Small intestine (tissue), 7 donors: ENCODE data around the gene NF1. TPM values are rescaled to one million over a fixed set of nuclear protein-coding genes. Genes with fewer than 3 reads are reported as not detected.
"Not testable (repeated sequence)": the region's sequence is repeated elsewhere in the genome, so short reads cannot be mapped to it uniquely, and the experiment has no call there.

Source experiments
- DNase-seq, 2 donors: peaks; one replicate each; pipeline versions ENCODE4 v3.0.0 to v3.0.0-alpha.2; 2013
- FAIRE-seq: peaks from 2 replicates; lab custom pipeline; 2012; peaks lifted over from hg19 to GRCh38; lab: Jason Lieb, UNC
- H3K27ac ChIP-seq, 3 donors: one replicate each; pipeline ENCODE4 v1.5.1; 2013; ENCODE audit warnings: low read length in 2 of 3, mild to moderate bottlenecking in 2 of 3, control low read depth in 1 of 3, inconsistent platforms in 1 of 3, low read depth in 1 of 3, moderate library complexity in 1 of 3
- H3K27me3 ChIP-seq, 3 donors: one replicate each; pipeline ENCODE4 v1.6.1; 2013; ENCODE audit warnings: low read length in 3 of 3, inconsistent platforms in 1 of 3; ENCODE audit not compliant: control insufficient read depth in 3 of 3, insufficient read depth in 3 of 3
- H3K36me3 ChIP-seq, 3 donors: one replicate each; pipeline ENCODE4 v1.6.1; 2013; ENCODE audit warnings: low read length in 3 of 3, inconsistent platforms in 1 of 3, low read depth in 1 of 3, mild to moderate bottlenecking in 1 of 3, moderate library complexity in 1 of 3; ENCODE audit not compliant: control insufficient read depth in 3 of 3, insufficient read depth in 2 of 3
- H3K4me1 ChIP-seq, 3 donors: one replicate each; pipeline ENCODE4 v1.6.1; 2013; ENCODE audit warnings: low read length in 2 of 3, inconsistent platforms in 1 of 3, low read depth in 1 of 3, mild to moderate bottlenecking in 1 of 3, moderate library complexity in 1 of 3; ENCODE audit not compliant: control insufficient read depth in 3 of 3, insufficient read depth in 2 of 3
- H3K4me3 ChIP-seq, 3 donors: one replicate each; pipeline ENCODE4 v1.5.1; 2013; ENCODE audit warnings: low read length in 3 of 3, control low read depth in 1 of 3, inconsistent platforms in 1 of 3, low read depth in 1 of 3, mild to moderate bottlenecking in 1 of 3, moderate library complexity in 1 of 3
- H3K9me3 ChIP-seq, 2 donors: one replicate each; pipeline ENCODE4 v1.6.1; 2013; ENCODE audit warnings: low read depth in 1 of 2, low read length in 1 of 2; ENCODE audit not compliant: control insufficient read depth in 2 of 2, insufficient read depth in 1 of 2
- WGBS, 3 donors: extraction: QIAGEN DNeasy Blood & Tissue Kit; methylation state at CpG; one replicate each; pipeline ENCODE4 v1.1.7; 2013; 5-methylcytosine and 5-hydroxymethylcytosine counted together
- polyA plus RNA-seq, 4 donors: library from polyadenylated mRNA; stranded (reverse) in 3 of 4; unstranded in 1 of 4; fragments of 200-250 nt in 3 of 4; fragments of 120-200 nt in 1 of 4; gene quantifications; one replicate each; pipeline versions ENCODE4 v1.2.1 to v1.2.3, GENCODE V29; 2013
- donor health status: healthy with polysubstance abuse.
- donor health status: control.
- donor health status: control.
- donor health status: Bipolar disorder and iron deficiency.
- donor health status: healthy.

Gene NF1
- polyA plus RNA-seq, 4 donors, result 7.7 to 27.3 (median 9.5) TPM

- Histone ChIP-seq H3K4me3 (no peak overlapping the region), H3K4me1 (peaks cover 0 to 3% (median 0%) of the 10 kb centered on the region in 3 donors), H3K36me3 (peaks cover 0 to 9% (median 2%) of the 10 kb centered on the region in 3 donors), H3K27ac (no peak overlapping the region), H3K27me3 (no peaks in the 10 kb centered on the region), H3K9me3 (no peaks in the 10 kb centered on the region)
- no peak for FAIRE-seq
- DNase-seq, result no peak
- WGBS, 3 donors, result 96 to 97% (median 96%) methylated on average over 3 of the region's 3 CpGs
These were observed 165.4 kb downstream of the NF1 start for GRCh38 chr17:31260151-31260550.

GRCh38 chr17:31261601-31262000 lies 166.8 kb downstream of the NF1 start:
- Histone ChIP-seq H3K27ac (no peak overlapping the region), H3K4me3 (no peak overlapping the region), H3K36me3 (peaks cover 0 to 9% (median 6%) of the 10 kb centered on the region in 3 donors), H3K27me3 (no peaks in the 10 kb centered on the region), H3K4me1 (peaks cover 0 to 3% (median 0%) of the 10 kb centered on the region in 3 donors), H3K9me3 (no peaks in the 10 kb centered on the region)
- DNase-seq (peak; percentile 60 to 79), FAIRE-seq (no peak)
- 9 to 47% (median 38%) methylated on average over 1 of the region's 1 CpG for WGBS, 3 donors

GRCh38 chr17:31262923-31263322 lies 168.1 kb downstream of the NF1 start:
- DNase-seq, H3K4me1 ChIP-seq, H3K27me3 ChIP-seq, H3K4me3 ChIP-seq, FAIRE-seq, H3K9me3 ChIP-seq, H3K36me3 ChIP-seq, H3K27ac ChIP-seq: not testable (repeated sequence)
- 95 to 100% (median 100%) methylated on average over 1 of the region's 1 CpG for WGBS, 3 donors

- H3K9me3 ChIP-seq, result no peaks in the 10 kb centered on the region
- H3K27me3 ChIP-seq, result no peaks in the 10 kb centered on the region
- DNase-seq (no peak), FAIRE-seq (no peak)
- H3K36me3 ChIP-seq, result peaks cover 5 to 15% (median 9%) of the 10 kb centered on the region in 3 donors
- no peak overlapping the region for H3K27ac ChIP-seq
- peaks cover 0 to 13% (median 0%) of the 10 kb centered on the region in 3 donors for H3K4me1 ChIP-seq
- 87 to 94% (median 88%) methylated on average over 2 of the region's 2 CpGs for WGBS, 3 donors
- H3K4me3 ChIP-seq, result no peak overlapping the region
These were observed 171.3 kb downstream of the NF1 start for GRCh38 chr17:31266042-31266441.

- WGBS, 3 donors, result 95 to 98% (median 98%) methylated on average over 2 of the region's 2 CpGs
- peaks cover 5 to 9% (median 8%) of the 10 kb centered on the region in 3 donors for H3K36me3 ChIP-seq
- H3K27me3 ChIP-seq, result no peaks in the 10 kb centered on the region
- no peak for FAIRE-seq
- H3K4me3 ChIP-seq, result no peak overlapping the region
- peaks cover 0 to 10% (median 0%) of the 10 kb centered on the region in 3 donors for H3K4me1 ChIP-seq
- peak overlapping the region in 1 of 3 donors; percentile 16 for H3K27ac ChIP-seq
- no peaks in the 10 kb centered on the region for H3K9me3 ChIP-seq
- peak; percentile 19 to 53 for DNase-seq
These were observed 174.3 kb downstream of the NF1 start for GRCh38 chr17:31269036-31269577.

GRCh38 chr17:31269578-31269983 lies 174.8 kb downstream of the NF1 start:
- WGBS, 3 donors, result 58 to 90% (median 81%) methylated on average over 1 of the region's 1 CpG
- Histone ChIP-seq H3K4me3 (no peak overlapping the region), H3K36me3 (peaks cover 5 to 9% (median 8%) of the 10 kb centered on the region in 3 donors), H3K9me3 (no peaks in the 10 kb centered on the region), H3K4me1 (peaks cover 0 to 10% (median 0%) of the 10 kb centered on the region in 3 donors), H3K27ac (peak overlapping the region in 2 of 3 donors; percentile 16 to 20), H3K27me3 (no peaks in the 10 kb centered on the region)
- peak in 1 of 2 donors; percentile 49 for DNase-seq
- FAIRE-seq, result no peak

GRCh38 chr17:31272236-31272635 lies 177.5 kb downstream of the NF1 start:
- DNase-seq, result no peak
- Histone ChIP-seq H3K4me1 (peaks cover 0 to 10% (median 0%) of the 10 kb centered on the region in 3 donors), H3K9me3 (no peaks in the 10 kb centered on the region), H3K4me3 (no peak overlapping the region), H3K27me3 (no peaks in the 10 kb centered on the region), H3K27ac (no peak overlapping the region), H3K36me3 (peaks cover 5 to 8% (median 6%) of the 10 kb centered on the region in 3 donors)
- FAIRE-seq, result no peak
- 90 to 94% (median 91%) methylated on average over 1 of the region's 1 CpG for WGBS, 3 donors

- Histone ChIP-seq H3K4me1 (peaks cover 0 to 10% (median 0%) of the 10 kb centered on the region in 3 donors), H3K27ac (no peak overlapping the region), H3K27me3 (no peaks in the 10 kb centered on the region), H3K4me3 (no peak overlapping the region), H3K9me3 (no peaks in the 10 kb centered on the region), H3K36me3 (peaks cover 5 to 10% (median 9%) of the 10 kb centered on the region in 3 donors)
- no peak for FAIRE-seq
- DNase-seq, result no peak
These were observed 178.0 kb downstream of the NF1 start for GRCh38 chr17:31272803-31273202.
